SK-MEL-5 (cell line): ENCODE measurements around the gene KLHL34. TPM values are rescaled to one million over a fixed set of nuclear protein-coding genes. Genes with fewer than 3 reads are reported as not detected.

Experiments
- total RNA-seq: library from RNA; depleted of rRNA; stranded (reverse); fragments of >200 nt; shearing (Covaris generic); gene quantifications from 2 replicates; pipeline ENCODE4 v1.2.3, GENCODE V29; 2014; rRNA removed

KLHL34 gene
- total RNA-seq, 1 experiment from 2014 or later = not detected

Other genes starting within 250 kb of the KLHL34 start
- 8.9 and 9.3 TPM in 2 replicates for gene SMPX, start 99.8 kb upstream of the KLHL34 start, total RNA-seq
- gene MBTPS2, start 181.3 kb upstream of the KLHL34 start, total RNA-seq = 19.6 and 20.0 TPM in 2 replicates
- 1.8 and 2.4 TPM in 2 replicates for gene YY2, start 197.7 kb upstream of the KLHL34 start, total RNA-seq